ENCODE data around the gene GXYLT2.

The GXYLT2 gene

GRCh38 chr3:72991522-72991921 is 103.7 kb downstream of the GXYLT2 start:
- TF ChIP-seq, protein P1, sequence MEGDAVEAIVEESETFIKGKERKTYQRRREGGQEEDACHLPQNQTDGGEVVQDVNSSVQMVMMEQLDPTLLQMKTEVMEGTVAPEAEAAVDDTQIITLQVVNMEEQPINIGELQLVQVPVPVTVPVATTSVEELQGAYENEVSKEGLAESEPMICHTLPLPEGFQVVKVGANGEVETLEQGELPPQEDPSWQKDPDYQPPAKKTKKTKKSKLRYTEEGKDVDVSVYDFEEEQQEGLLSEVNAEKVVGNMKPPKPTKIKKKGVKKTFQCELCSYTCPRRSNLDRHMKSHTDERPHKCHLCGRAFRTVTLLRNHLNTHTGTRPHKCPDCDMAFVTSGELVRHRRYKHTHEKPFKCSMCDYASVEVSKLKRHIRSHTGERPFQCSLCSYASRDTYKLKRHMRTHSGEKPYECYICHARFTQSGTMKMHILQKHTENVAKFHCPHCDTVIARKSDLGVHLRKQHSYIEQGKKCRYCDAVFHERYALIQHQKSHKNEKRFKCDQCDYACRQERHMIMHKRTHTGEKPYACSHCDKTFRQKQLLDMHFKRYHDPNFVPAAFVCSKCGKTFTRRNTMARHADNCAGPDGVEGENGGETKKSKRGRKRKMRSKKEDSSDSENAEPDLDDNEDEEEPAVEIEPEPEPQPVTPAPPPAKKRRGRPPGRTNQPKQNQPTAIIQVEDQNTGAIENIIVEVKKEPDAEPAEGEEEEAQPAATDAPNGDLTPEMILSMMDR (conservative IDR thresholded peaks at IDR 0.05; ENCODE audit: low read length) = no peak
- no peak for DNase-seq (ENCODE audit: low read depth)
- H3K4me3 ChIP-seq (ENCODE audit: low read length) = no peak overlapping the region

GRCh38 chr3:72993391-72993790 is 105.5 kb downstream of the GXYLT2 start:
- TF ChIP-seq, protein P1 (conservative IDR thresholded peaks at IDR 0.05; ENCODE audit: low read length) = no peak
- DNase-seq (ENCODE audit: low read depth) = no peak
- H3K4me3 ChIP-seq (ENCODE audit: low read length) = no peak overlapping the region

- TF ChIP-seq, protein P1 (conservative IDR thresholded peaks at IDR 0.05; ENCODE audit: low read length) = no peak
- no peak for DNase-seq (ENCODE audit: low read depth)
- H3K4me3 ChIP-seq (ENCODE audit: low read length) = no peak overlapping the region
These were observed 107.5 kb downstream of the GXYLT2 start for GRCh38 chr3:72995337-72995736.

- TF ChIP-seq, protein P1 (conservative IDR thresholded peaks at IDR 0.05; ENCODE audit: low read length) = no peak
- peak overlapping the region; percentile 64 for H3K4me3 ChIP-seq (ENCODE audit: low read length)
- no peak for DNase-seq (ENCODE audit: low read depth)
These were observed 108.3 kb downstream of the GXYLT2 start for GRCh38 chr3:72996121-72996472.

GRCh38 chr3:72996473-72997333 is 108.9 kb downstream of the GXYLT2 start, which contains the start of gene PPP4R2:
TSS of gene PPP4R2 (plus strand) at chr3:72996811. CDS start at chr3:72997038, 227 bp downstream.
- TF ChIP-seq, protein P1 (conservative IDR thresholded peaks at IDR 0.05; ENCODE audit: low read length) = no peak
- peak; percentile 92 for DNase-seq (ENCODE audit: low read depth)
- peak within 1 kb of the TSS; percentile 73 for H3K4me3 ChIP-seq (ENCODE audit: low read length)

- H3K4me3 ChIP-seq (ENCODE audit: low read length) = peak overlapping the region; percentile 73
- TF ChIP-seq, protein P1 (conservative IDR thresholded peaks at IDR 0.05; ENCODE audit: low read length) = peak; percentile 63
- peak; percentile 69 for DNase-seq (ENCODE audit: low read depth)
These were observed 109.6 kb downstream of the GXYLT2 start for GRCh38 chr3:72997421-72997961.

GRCh38 chr3:72998466-72998865 is 110.6 kb downstream of the GXYLT2 start:
- TF ChIP-seq, protein P1 (conservative IDR thresholded peaks at IDR 0.05; ENCODE audit: low read length) = no peak
- H3K4me3 ChIP-seq (ENCODE audit: low read length) = peak overlapping the region; percentile 73

More at GRCh38 chr3:72998466-72998865, 110.6 kb downstream of the GXYLT2 start:
- peak; percentile 35 for DNase-seq (ENCODE audit: low read depth)

All from AG10803 (cell line).